Adrenal gland (tissue), 5 donors: ENCODE measurements around the gene TRH.

ENCODE experiments used
- CTCF ChIP-seq, 6 experiments: fragments of 450-650 bp in 4 of 6; fragments of 200-600 bp in 2 of 6; sonication (generic) in 1 of 6; IDR thresholded peaks; 1 replicate in 5 of 6; 2 replicates in 1 of 6; pipeline versions ENCODE4 v1.5.1 to v1.8.0; 2016 to 2021; ENCODE audit warnings: antibody characterized with exemption in 6 of 6, mild to moderate bottlenecking in 2 of 6, moderate library complexity in 1 of 6
- POLR2A ChIP-seq, 2 donors: fragments of 450-650 bp; IDR thresholded peaks; one replicate each; pipeline ENCODE4 v1.6.1; 2017; ENCODE audit warnings: antibody characterized with exemption in 2 of 2, mild to moderate bottlenecking in 2 of 2, moderate library complexity in 1 of 2
- donor health status: DM: no; HTN: no; CAD: no.

- TF ChIP-seq CTCF (IDR thresholded peaks at IDR 0.05) (no peak), POLR2A (IDR thresholded peaks at IDR 0.05) (no peak)
Measured at GRCh38 chr3:129965937-129966336, 8.6 kb upstream of the TRH start.
